Measurements from ENCODE around the gene ANKRD31. TPM values are rescaled to one million over a fixed set of nuclear protein-coding genes. Genes with fewer than 3 reads are reported as not detected.
A peak's percentile ranks its signal among the peaks of the same experiment; 100 is the strongest.

The ANKRD31 gene
- total RNA-seq, 1 experiment from 2014 or later = 0.28 TPM

DNA sequence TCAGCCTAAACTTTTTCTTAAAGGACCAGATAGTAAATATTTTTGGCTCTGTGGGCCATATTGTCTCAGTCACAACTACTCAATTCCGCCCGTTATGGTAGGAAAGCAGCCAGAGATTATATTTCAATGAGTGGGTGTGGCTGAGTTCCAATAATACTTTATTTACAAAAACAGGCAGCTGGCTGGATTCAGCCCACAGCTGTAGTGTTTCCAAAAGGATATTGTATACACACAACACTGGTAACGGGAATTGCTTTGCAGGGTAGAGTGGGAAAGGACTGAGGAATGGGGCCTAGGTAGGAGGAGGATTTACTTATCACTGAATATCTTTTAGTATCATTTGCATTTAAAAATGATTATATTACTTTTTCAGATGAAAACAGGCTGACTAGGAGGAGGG is 205.3 kb downstream of the ANKRD31 start:
- DNase-seq (ENCODE audit: unreplicated experiment) = no peak
- ChIA-PET POLR2A (interaction anchor here (0.6 kb wide), 2 partner anchors 75 to 187 kb away, joined by 3 to 4 read pairs; no protein-coding TSS in a partner anchor), CTCF (no interaction called here)
- TF ChIP-seq, protein P1, sequence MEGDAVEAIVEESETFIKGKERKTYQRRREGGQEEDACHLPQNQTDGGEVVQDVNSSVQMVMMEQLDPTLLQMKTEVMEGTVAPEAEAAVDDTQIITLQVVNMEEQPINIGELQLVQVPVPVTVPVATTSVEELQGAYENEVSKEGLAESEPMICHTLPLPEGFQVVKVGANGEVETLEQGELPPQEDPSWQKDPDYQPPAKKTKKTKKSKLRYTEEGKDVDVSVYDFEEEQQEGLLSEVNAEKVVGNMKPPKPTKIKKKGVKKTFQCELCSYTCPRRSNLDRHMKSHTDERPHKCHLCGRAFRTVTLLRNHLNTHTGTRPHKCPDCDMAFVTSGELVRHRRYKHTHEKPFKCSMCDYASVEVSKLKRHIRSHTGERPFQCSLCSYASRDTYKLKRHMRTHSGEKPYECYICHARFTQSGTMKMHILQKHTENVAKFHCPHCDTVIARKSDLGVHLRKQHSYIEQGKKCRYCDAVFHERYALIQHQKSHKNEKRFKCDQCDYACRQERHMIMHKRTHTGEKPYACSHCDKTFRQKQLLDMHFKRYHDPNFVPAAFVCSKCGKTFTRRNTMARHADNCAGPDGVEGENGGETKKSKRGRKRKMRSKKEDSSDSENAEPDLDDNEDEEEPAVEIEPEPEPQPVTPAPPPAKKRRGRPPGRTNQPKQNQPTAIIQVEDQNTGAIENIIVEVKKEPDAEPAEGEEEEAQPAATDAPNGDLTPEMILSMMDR (IDR thresholded peaks at IDR 0.05; ENCODE audit: unreplicated experiment) = no peak
- BruUV-seq (replicated peaks) = no TSS peak
- H3K27ac Mint-ChIP-seq (ENCODE audit: low read depth, unreplicated experiment) = peak overlapping the region; percentile 54
- no peaks in the 10 kb centered on the region for H3K4me1 Mint-ChIP-seq (ENCODE audit: insufficient read depth, unreplicated experiment)
- H3K27me3 Mint-ChIP-seq (ENCODE audit: insufficient read depth, unreplicated experiment) = no peaks in the 10 kb centered on the region
- no peaks in the 10 kb centered on the region for H3K9me3 Mint-ChIP-seq (ENCODE audit: unreplicated experiment)
- H3K36me3 Mint-ChIP-seq (ENCODE audit: insufficient read depth, unreplicated experiment) = no peaks in the 10 kb centered on the region
- no peak overlapping the region for H3K4me3 Mint-ChIP-seq (ENCODE audit: unreplicated experiment)
- intact Hi-C loops (cut with micrococcal nuclease) = no loop called here

DNA sequence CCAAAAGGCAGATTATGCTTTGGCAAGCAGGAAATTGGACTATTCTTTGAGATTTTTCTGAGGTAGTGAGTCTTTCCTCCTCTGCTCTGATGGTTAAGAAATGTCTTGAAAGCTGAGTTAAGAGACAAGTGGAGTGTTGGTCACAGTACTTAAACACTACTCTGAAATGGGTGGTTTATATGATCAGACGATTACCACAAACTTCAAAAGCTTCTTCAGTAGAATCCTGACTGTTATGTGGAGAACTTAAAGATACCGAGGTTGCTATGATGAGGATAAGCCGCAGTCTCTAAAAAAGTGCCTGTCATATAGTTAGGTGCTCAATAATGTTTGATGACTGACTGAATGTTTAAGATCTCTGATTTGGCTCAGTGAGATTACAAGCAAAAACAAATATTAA is 208.6 kb downstream of the ANKRD31 start:
- BruUV-seq (replicated peaks) = no TSS peak
- intact Hi-C loops (cut with micrococcal nuclease) = no loop called here
- POLR2A ChIA-PET = interaction anchor here (0.6 kb wide), 1 partner anchor 83 kb away, joined by 3 read pairs; no protein-coding TSS in a partner anchor

DNA sequence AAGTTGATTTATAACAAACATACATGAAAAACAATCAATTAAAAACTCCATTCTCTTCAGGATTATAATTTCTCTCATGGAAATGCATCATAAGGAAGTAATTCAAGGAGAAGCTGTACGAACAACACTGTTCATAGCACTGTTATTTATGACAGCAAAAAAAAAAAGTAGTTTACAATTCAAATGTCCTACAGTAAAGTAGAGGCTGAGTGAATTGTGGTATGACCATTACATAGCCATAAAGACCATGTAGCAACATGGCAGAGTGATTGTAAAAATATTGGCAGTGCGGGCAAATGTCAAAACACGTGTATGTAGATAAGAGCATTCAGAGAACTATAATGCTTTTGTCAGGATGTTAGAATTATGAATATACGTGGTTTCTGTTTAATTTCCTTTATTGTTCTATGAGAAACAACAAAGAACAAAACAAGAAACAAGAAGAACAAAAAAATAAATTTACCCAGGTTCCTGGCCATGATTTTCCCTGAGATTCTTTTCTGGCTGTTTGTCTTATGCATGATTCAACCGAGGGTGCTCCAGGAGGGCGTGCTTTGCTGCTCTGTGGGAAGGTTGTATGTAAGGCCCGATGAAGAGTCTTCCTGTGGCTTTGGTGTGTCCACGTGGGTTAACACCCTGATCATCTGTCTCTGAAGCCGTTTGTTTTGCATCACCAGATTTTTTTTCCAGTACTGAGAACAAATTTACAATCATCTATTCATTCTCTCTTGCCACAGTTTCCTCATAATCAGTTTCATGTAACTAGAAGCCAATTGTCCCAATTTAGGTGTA is 213.1 kb downstream of the ANKRD31 start:
- POLR2A ChIA-PET = interaction anchor here (1.0 kb wide), 1 partner anchor 18 kb away, joined by 3 read pairs; no protein-coding TSS in a partner anchor
- H3K27ac Mint-ChIP-seq (ENCODE audit: low read depth, unreplicated experiment) = peak overlapping the region; percentile 23

More for the DNA sequence above, 208.6 kb downstream of the ANKRD31 start:
- H3K27ac Mint-ChIP-seq (ENCODE audit: low read depth, unreplicated experiment) = no peak overlapping the region
- no peaks in the 10 kb centered on the region for H3K27me3 Mint-ChIP-seq (ENCODE audit: insufficient read depth, unreplicated experiment)
- CTCF ChIA-PET = no interaction called here
- H3K4me3 Mint-ChIP-seq (ENCODE audit: unreplicated experiment) = no peak overlapping the region
- DNase-seq (ENCODE audit: unreplicated experiment) = no peak
- no peaks in the 10 kb centered on the region for H3K36me3 Mint-ChIP-seq (ENCODE audit: insufficient read depth, unreplicated experiment)
- TF ChIP-seq, protein P1 (IDR thresholded peaks at IDR 0.05; ENCODE audit: unreplicated experiment) = no peak
- H3K4me1 Mint-ChIP-seq (ENCODE audit: insufficient read depth, unreplicated experiment) = no peaks in the 10 kb centered on the region
- no peaks in the 10 kb centered on the region for H3K9me3 Mint-ChIP-seq (ENCODE audit: unreplicated experiment)

DNA sequence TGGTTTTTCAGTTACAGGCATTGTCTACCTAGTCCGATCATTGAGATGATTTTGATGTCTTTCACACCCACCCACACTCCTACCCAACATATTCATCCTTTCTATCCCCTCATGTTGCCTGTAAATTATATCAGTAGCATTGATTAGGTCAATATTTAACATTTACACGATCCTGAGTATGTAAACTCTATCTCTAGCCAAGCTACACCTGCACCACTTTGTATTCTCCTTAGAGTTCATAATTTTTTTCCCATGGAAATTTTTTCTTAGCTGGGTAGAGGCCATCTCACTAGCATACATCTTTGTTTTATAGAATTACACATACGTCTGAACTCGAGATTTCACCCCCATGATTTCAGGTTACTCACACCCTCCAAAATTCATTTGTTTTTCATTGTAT is 214.9 kb downstream of the ANKRD31 start:
- POLR2A ChIA-PET = interaction anchor here (1.3 kb wide), 1 partner anchor 12 kb away, joined by 3 read pairs; no protein-coding TSS in a partner anchor
- TF ChIP-seq, protein P1 (IDR thresholded peaks at IDR 0.05; ENCODE audit: unreplicated experiment) = no peak
- CTCF ChIA-PET = no interaction called here

More for the DNA sequence above, 213.1 kb downstream of the ANKRD31 start:
- no TSS peak for BruUV-seq (replicated peaks)
- CTCF ChIA-PET = interaction anchor here (0.6 to 1.4 kb wide), 2 partner anchors 13 to 20 kb away, joined by 3 read pairs; no protein-coding TSS in a partner anchor
- Mint-ChIP-seq H3K9me3 (ENCODE audit: unreplicated experiment) (no peaks in the 10 kb centered on the region), H3K4me1 (ENCODE audit: insufficient read depth, unreplicated experiment) (no peaks in the 10 kb centered on the region), H3K36me3 (ENCODE audit: insufficient read depth, unreplicated experiment) (no peaks in the 10 kb centered on the region), H3K27me3 (ENCODE audit: insufficient read depth, unreplicated experiment) (no peaks in the 10 kb centered on the region), H3K4me3 (ENCODE audit: unreplicated experiment) (no peak overlapping the region)
- intact Hi-C loops (cut with micrococcal nuclease) = no loop called here
- DNase-seq (ENCODE audit: unreplicated experiment) = no peak
- TF ChIP-seq, protein P1 (IDR thresholded peaks at IDR 0.05; ENCODE audit: unreplicated experiment) = no peak

More for the DNA sequence above, 214.9 kb downstream of the ANKRD31 start:
- no peak overlapping the region for H3K4me3 Mint-ChIP-seq (ENCODE audit: unreplicated experiment)
- no peaks in the 10 kb centered on the region for H3K36me3 Mint-ChIP-seq (ENCODE audit: insufficient read depth, unreplicated experiment)
- no peaks in the 10 kb centered on the region for H3K4me1 Mint-ChIP-seq (ENCODE audit: insufficient read depth, unreplicated experiment)
- no peaks in the 10 kb centered on the region for H3K9me3 Mint-ChIP-seq (ENCODE audit: unreplicated experiment)
- H3K27me3 Mint-ChIP-seq (ENCODE audit: insufficient read depth, unreplicated experiment) = no peaks in the 10 kb centered on the region
- H3K27ac Mint-ChIP-seq (ENCODE audit: low read depth, unreplicated experiment) = no peak overlapping the region
- no peak for DNase-seq (ENCODE audit: unreplicated experiment)
- intact Hi-C loops (cut with micrococcal nuclease) = no loop called here
- no TSS peak for BruUV-seq (replicated peaks)
